HG02623 (cell line): ENCODE data around the gene TMEM163.

Experiments
- ATAC-seq: cut with Tn5 transposase; IDR thresholded peaks from one replicate; pipeline ENCODE4 v1.9.1; 2021; ENCODE audit warnings: moderate library complexity; ENCODE audit not compliant: unreplicated experiment

Gene TMEM163

DNA sequence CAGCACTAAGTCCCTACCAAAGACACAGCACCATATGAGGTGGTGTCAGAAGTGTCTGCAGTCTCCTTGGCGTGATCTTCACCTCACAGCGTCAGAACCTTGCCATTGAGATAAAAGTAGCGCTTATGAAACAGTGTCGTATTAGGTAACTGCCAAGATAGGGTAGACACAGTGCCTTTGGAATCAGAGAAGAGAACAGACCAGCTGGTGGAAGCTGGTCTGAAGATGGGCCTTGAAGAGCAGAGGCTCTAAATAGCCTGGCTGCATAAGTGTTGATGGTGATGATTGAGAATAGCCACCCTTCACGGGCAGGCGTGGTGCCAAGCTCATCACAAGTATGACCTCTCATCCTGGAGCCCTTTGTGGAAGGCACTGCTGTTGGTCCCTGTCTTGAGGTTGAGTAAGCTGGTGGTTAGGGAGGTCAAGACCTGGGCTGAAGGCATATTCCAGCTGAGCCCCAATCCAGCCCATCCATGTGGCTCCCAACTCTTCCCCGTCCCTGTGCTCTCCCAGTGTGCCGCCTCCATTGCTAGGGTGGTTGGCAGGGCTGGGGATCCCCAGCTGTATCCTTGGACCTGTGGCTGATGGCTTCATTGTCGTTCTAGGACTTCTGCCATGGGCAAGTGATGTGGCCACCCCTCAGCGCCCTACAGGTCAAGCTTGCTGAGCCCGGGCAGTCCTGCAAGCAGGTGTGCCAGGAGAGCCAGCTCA lies 277.5 kb downstream of the TMEM163 start:
- no peak for ATAC-seq

DNA sequence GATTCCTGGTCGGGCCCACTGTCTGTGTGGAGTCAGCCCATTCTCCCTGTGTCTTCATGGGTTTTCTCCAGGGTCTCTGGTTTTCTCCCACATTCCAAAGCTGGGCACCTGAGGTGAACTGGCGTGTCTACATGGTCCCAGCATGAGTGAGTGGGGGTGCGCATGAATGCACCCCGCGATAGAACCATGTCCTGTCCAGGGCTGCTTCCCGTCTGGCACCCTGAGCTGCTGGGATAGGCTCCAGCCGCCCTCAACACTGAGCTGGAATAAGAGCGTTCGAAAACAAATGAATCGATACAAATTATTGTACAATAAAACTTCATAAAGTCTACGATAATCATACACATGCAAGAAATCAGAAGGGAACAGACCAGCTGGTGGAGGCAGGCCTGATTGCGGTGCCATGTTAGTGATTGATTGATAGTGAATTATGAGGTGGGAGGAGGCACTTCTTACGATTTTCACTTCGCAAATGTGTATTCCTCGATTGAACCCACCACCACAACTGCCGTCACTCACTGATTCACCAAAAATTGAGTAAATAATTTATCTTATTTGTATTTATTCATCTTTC lies 278.4 kb downstream of the TMEM163 start:
- ATAC-seq: no peak

DNA sequence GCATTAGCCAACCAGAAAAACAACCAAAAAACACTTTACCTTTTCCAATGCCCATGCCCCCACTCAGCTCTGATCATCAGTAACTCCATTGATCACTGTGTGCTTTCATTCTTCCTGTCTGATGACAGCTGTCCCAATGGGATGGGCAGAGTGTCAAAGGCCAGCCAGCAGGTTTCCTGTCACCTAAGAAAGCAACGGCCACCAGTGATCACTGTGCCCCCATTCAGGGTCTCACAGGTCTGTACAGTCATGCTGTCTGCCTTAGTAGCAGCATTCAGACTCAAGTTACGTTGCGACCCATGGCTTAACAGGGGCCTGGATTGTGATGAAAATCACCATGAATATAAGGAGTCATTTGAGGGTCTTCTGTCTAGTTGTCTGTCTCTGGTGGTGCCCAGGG lies 280.4 kb downstream of the TMEM163 start:
- ATAC-seq: no peak

DNA sequence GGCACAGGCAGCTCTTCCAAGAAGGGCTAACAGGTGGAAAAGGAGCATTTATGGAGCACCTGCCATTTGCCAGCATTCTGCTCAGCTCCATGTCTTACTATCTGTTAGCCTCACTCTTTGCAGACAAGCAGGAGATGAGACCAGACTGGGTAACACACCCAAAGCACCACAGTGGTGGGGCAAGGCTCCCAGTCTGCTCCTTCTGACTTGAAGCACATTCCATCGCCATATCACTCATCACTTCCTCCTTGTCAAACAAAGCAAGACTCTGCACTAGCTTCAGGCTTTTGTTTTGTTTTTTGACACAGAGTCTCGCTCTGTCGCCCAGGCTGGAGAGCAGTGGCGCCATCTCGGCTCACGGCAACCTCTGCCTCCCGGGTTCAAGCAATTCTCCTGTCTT lies 282.1 kb downstream of the TMEM163 start:
- no peak for ATAC-seq

DNA sequence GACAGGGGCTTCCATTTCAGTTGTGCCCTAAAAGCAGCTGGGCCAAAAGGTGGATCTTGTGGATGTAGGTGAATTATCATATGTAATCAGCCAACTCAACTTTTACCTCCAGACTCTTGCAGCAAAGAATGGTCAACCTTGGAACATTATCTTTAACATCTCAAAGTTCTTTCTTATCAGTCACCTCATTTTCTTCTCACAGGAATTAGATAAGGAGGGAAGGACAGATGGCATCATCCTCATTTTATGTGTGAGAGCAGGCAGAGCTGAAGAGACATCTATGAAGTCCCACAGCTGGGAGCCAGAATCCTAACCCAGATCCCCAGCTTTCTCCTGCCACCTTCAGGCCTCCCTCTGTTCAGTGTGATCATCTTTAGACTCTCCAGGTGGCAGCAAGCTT lies 282.9 kb downstream of the TMEM163 start:
- no peak for ATAC-seq

DNA sequence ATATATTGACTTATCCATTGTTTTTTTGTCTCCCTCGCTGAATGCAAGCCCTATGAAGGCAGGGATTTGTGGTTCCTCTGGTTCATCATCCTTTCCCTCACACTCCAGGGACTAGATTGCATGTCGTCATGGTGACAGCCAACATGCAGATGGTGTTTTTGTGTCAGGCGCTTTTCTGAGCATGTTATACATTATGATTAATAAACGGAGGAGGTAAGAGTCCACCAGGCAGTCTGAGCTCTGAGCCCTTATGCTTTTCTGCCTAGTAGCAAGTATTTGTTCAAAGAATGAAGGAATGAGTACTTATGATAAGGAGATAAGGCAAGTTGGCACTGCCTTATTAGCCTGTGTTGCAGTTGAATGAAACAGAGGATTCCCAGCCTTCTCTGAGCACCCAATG lies 283.3 kb downstream of the TMEM163 start:
- no peak for ATAC-seq

DNA sequence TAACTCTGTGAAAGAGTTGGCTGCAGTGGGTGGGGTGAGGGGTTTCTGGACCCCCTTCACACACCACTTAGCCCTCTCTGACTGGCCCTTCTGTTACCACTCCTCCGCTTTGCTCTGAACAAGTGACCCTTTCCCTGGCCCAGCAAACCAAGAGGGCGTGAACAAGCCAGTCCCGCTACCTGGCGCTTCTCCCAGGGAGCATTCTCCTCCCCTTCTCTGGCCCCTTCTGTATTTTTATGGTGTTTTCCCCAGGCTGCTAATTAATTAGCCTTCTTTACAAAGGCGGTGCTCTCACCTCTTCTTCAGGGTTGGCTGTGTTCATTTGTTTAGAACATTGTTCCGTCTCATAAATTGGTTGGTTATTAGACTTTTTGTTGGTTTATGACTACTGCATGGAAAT lies 284.8 kb downstream of the TMEM163 start:
- no peak for ATAC-seq

DNA sequence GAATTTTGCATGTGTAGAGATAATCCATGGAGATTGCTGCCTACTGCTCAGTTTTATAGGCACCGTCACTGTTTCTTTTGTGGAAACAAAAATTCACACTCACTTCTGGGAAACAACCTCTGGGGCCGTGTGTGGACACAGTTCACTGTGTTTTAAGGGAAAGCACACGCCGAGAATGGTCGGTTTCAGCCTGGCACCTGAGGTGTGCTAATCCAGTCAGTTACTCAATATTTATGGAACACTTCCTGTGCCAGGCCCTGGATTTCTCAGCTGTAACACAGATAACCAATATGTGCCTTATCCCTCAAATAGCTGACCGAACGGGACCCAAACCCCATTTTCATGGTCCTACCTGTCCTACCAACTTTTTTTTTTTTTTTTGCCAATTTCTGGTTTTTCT lies 285.3 kb downstream of the TMEM163 start:
- no peak for ATAC-seq

DNA sequence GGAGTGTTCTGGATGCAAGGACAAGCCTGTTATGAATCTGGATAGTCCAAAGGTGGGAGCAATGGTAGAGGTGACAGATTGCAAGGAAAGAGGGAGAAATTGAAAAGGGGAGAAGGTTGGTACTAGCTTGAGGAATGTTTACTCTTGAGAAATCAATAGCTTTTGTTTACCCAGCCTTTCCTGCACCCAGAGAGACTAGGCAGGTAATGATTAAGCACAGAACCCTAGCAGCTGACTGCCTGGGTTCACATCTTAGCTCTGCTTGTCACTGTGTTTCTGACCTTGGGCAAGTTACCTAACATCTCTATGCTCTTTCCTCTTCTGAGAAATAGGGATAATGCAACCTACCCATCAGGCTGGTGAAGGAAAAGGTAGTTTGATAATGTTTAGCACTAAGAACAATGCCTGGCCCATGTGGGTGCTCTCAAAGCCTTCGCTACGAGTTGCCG lies 286.3 kb downstream of the TMEM163 start:
- no peak for ATAC-seq

DNA sequence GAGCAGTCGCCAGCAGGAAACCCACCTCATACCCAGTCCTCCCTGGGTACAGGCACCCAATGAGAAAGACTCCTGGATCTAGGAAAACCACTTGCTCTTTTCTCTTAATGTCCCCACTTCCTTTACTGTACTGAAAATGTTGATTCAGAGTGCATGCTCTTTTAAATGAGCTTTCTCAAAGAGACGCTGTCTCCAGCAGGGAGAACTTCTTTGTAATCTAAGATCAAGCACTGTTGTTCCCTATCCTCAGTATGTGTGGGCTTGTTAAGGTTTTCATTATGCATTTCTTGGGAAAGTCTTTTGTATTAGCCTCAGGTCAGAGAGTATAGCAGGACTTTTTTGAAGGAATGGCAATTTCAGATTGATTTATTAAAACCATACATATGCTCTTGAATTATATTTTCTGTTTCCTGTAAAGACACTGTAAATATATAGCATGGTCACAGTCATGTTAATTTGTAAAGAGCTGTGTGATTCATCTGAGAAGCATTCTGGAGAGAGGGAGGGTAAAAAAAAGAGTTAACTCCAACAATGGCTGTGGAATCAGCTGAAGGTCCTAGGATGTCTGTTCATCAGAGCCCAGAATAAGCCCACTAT lies 286.9 kb downstream of the TMEM163 start:
- ATAC-seq: no peak

DNA sequence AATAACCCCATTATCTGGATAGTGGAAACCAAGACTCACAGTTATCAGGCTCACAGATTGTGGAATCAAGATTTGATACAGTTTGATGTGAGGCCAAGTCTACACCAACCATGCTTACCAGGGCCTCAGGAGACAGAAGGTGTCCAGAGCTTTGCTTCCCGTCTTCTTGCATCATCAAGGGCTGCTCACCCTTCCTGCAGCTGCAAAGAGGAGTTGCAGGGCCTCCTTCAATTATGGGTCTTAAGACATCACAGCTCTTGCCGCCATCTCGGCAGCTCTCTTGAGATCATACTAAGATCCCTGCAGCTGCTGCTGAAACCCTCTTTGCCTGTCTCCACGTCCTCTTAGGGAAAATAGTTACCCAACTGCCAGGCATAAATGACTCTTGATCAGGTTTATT lies 288.9 kb downstream of the TMEM163 start:
- ATAC-seq: no peak

DNA sequence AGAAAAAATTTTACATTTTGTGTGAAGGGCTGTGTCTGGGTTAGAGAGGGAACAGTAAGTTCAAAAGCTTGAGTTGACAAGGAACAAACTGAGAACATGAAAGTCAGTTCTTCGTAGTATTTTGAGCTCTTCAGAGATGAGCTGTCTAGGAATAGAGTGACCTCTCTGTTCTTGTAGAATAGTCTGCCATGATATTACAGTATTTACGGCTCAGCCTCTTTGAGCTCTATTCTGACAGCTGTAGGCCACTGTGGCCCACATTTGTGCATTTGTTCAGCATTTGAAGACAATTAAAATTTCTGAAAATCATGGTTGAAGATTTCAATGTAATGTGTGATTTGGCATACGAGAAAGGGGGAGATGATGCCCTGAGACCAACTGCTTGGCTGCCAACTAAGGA lies 292.1 kb downstream of the TMEM163 start:
- no peak for ATAC-seq

DNA sequence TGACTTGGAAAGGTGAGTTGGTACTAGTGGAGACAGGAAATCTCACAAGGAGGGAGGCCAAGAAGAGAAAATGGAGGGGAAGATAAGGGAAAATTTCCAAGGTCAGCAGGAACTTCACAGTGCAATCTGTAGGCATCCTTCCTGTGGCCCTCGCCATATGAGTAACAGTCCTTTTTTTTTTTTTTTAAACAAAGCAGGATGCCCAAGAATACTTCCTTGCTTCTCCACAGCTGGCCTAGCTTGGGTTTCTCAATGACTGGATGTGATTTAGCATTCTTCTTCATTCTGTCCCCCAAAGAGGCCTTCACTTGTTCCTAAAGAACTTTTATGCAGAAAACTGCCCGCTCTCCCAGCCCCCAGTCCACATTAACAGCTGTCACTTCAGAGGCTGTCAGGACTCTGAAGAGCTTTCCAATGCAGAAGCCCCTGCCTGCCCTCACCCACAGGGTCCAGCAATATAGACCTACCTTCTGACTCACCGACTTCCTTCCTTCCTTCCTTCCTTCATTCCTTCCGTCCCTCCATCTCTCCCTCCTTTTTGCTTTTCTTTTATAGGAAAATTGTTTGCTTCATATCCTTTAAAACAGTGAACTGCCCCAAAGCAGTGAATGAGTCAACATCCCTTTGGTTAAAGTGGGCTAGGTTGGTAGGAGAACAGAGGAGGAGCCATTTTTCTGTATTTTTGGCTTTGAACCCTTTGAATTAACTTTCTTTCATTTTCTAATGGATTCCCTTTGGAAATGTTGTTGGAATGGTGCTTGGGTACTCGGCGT lies 292.9 kb downstream of the TMEM163 start:
- no peak for ATAC-seq

DNA sequence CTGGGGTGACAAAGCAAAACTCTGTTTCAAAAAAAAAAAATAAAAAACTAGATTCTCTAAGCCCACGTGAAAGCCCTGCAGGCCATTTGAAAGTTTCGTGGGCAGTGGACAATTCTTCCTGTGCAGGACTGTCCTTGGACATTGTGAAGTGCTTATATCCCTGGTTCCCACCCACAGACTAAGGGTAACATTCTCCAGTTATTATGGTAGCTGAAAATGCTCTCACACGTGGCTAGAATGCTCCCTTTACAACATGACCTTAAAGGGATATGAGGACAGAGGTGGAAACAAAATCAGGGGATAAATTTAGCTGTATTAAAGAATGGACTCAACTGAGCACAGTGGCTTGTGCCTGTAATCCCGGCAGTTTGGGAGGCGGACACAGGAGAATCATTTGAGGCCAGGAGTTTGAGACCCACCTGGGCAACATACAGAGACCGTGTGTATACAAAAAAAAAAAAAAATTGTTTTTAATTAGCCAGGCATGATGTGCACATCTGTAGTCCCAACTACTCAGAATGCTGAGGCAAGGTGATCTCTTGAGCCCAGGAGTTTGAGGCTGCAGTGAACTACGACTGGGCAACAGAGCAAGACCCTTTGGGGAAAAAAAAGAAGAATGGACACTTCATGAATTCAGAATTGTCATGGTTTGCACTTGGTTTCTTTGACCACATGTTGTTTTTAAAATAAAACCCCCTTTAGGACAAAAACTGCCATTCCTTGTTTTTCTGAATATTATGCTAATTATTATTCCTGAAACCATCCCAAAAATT lies 297.1 kb downstream of the TMEM163 start:
- ATAC-seq: no peak

DNA sequence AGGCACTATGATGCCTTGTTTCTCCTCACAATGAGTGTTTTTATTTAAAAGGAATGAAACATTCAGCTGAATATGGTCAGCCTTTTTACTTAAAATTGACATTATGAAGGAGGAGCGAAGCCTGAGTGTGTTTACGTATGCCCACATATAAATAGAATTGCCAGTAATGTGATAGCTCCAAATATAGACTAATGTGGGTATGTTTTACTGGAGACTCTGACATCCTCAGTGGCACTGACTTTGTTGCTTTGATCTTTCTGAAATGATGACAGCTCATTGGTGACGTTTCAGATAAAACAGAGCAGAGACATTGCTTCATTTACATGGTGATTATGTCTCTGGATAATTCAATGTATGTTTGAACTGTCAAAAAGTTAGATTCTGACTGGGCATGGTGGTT lies 297.9 kb downstream of the TMEM163 start:
- no peak for ATAC-seq

DNA sequence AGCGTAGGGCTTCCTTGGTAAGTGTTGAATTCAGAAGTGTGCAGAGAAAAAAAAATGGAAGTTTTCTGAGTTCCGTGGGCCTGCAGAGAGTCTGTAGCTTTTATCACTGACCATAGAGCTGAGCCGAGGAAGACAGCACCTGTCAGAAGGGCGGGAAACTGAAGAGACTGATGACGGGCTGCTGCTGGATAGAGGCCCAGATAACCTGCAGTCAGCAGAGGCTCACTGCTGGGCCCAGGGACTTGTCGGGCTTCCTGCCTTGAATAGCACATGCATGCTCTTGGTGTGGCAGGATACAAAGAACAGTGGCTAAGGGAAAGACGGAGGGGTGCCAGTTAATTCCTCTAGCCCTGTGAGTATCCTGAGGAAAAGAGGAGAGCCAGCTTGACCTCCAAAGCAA lies 298.5 kb downstream of the TMEM163 start:
- no peak for ATAC-seq

DNA sequence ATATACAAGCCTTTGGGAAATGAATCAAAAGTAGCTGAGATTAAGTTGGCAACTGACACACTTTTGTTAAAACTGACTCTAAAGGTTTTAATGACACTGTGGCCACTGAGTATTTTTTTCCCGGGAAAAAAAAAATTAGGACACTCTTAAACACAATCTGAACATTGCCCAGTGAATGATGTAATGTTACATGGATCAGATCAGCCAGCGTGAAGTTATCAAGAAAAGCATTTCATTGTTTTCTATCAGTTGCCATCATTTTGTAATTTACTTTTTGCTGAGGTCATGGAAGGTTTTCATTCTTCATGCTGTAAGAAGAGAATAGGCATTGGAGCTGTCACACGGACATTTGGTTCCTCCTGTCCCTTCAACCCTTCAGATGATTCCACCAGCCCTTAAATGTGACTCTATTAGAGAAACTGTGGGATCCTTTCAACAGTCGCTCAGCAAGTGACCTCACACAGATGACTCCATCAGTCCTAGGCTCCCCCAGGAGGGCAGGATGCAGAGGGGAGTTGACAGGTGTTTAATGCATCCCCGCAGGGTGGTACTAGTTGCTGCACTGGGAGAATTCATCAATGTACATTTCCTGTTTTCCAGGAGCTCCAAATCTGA lies 300.7 kb downstream of the TMEM163 start:
- no peak for ATAC-seq

DNA sequence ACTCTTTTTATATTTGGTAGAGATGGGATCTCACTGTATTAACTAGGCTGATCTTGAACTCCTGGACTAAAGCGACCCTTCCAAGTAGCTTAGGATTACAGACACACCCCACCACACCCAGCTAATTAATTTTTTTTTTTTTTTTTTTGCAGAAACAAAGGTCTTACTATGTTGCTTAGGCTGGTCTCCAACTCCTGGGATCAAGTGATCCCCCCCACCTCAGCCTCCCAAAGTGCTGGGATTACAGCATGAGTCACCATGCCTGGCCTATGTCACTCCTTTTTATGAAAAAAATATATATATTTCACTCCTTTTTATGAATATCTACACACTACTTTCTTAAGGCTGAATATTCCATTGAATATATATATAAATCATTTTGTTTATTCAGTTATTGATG lies 302.2 kb downstream of the TMEM163 start:
- ATAC-seq: no peak

DNA sequence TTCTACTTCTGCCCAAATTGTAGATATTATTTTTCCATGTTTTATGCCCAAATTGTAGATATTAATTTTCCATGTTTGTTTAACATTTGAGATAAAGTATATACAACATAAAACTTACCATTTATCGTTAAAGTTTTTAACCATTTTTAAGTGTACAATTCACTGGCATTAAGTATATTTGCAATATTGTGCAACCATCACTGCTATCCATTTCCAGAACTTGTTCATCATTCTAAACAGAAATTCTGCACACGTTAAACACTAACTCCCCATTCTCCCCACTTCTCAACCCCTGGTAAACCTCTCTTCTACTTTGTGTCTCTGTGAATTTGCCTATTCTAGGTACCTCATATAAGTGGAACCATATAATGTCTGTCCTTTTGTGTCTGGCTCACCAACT lies 302.8 kb downstream of the TMEM163 start:
- no peak for ATAC-seq

DNA sequence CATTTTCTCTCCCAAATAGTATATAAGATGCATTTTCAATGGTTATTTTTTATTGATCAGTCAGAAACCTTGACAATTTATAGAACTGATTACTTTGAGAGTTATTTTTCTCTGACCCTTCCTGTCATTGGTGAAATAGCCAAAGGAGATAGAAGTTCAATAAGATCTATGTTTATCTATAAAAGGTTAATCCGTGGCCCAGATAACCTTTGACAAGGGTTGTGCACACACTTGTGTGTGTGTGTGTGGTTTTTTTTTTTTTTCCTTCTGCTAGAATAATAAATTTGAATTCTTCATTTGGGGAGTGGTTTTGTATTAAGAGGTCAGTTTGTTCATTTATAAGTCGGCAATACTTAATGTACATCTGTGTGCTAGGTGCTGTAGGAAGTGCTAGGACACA lies 304.9 kb downstream of the TMEM163 start:
- ATAC-seq: no peak

DNA sequence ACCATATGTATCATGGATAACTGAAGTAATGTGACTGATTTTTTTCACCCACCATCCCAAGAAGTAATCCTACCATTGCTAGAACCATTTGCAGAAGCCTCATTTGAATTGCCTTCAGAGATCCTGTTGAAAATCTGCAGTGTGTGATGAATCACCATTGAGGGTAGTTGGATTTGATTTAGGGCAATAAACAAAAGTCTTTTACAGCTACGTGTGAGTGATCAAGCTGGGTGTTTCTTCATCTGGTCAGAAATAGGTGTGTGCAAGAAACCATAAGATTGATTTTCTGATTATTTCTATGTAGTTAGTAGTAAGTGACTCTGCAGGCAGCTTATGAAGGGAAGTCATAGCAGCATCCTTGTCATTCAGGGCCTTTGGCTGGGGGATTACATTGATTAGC lies 305.4 kb downstream of the TMEM163 start:
- ATAC-seq: no peak
